GM12875 (cell line): ENCODE measurements around the gene AP2A2.

Experiments used
- H3K4me3 ChIP-seq: one replicate; pipeline ENCODE4 v1.5.1; 2011; ENCODE audit warnings: low read depth, low read length, control low read depth
- TF ChIP-seq, protein P1 (sequence below): IDR thresholded peaks from 2 replicates; pipeline ENCODE4 v1.5.1; 2011; ENCODE audit warnings: low read depth, mild to moderate bottlenecking, control low read depth, inconsistent platforms, low read length, moderate library complexity, borderline replicate concordance; ENCODE audit not compliant: insufficient read depth

AP2A2 gene

DNA sequence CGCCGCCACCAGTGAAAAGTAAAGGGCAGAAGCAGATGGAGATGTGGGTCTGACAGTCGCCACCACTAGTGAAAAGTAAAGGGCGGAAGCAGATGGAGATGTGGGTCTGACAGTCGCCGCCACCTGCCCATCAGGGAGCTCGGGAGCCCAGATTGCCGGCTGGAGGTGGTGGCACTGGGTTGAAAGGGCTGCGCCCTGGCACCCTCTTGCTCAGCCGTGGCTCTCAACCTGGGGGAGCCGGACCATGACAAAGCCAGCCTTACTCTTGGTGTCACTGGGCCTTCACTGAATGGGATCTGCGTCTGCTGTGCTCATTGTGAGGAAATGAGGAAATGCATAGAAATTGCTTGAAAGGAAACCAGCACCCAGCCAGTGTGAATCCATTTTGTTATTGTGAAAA, 36.3 kb downstream of the AP2A2 start:
- TF ChIP-seq, protein P1, sequence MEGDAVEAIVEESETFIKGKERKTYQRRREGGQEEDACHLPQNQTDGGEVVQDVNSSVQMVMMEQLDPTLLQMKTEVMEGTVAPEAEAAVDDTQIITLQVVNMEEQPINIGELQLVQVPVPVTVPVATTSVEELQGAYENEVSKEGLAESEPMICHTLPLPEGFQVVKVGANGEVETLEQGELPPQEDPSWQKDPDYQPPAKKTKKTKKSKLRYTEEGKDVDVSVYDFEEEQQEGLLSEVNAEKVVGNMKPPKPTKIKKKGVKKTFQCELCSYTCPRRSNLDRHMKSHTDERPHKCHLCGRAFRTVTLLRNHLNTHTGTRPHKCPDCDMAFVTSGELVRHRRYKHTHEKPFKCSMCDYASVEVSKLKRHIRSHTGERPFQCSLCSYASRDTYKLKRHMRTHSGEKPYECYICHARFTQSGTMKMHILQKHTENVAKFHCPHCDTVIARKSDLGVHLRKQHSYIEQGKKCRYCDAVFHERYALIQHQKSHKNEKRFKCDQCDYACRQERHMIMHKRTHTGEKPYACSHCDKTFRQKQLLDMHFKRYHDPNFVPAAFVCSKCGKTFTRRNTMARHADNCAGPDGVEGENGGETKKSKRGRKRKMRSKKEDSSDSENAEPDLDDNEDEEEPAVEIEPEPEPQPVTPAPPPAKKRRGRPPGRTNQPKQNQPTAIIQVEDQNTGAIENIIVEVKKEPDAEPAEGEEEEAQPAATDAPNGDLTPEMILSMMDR = no peak
- H3K4me3 ChIP-seq = no peak overlapping the region

DNA sequence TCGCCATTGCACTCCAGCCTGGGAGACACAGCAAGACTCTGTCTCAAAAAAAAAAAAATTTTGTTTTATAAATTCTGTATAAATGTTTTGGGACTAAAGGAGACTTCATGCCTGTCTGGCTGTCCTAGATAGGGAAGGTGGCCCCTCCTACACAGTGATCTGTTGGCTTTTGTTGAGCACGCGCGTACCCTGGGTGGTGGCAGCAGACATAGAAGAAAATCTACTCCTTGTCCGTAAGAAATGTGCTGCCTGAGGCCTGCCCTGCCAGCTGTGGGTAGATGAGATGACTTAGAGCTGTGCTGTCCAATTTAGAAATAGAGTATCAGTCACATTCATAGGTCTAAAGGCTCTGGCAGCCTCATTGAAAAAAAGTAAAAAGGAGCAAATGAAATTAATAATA, 37.0 kb downstream of the AP2A2 start:
- H3K4me3 ChIP-seq = no peak overlapping the region
- TF ChIP-seq, protein P1 = no peak

DNA sequence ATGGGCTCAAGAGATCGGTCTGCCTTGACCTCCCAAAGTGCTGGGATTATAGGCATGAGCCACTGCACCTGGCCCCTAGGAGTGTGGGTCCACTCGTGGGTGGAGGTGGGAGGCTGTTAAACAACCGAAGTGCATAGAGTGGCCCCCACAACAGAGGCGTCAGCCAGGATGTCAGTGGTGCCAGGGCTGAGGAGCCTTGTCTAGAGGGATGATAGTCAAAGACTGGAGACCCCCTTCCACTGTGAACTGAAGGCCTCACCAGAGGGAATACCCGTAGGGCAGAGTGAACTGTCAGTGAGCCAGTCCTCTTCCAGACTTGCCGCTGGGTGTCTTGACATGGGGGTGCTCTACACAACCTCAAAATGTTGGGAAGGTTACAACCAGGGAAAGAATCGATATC, 38.2 kb downstream of the AP2A2 start:
- no peak overlapping the region for H3K4me3 ChIP-seq
- TF ChIP-seq, protein P1 = no peak

DNA sequence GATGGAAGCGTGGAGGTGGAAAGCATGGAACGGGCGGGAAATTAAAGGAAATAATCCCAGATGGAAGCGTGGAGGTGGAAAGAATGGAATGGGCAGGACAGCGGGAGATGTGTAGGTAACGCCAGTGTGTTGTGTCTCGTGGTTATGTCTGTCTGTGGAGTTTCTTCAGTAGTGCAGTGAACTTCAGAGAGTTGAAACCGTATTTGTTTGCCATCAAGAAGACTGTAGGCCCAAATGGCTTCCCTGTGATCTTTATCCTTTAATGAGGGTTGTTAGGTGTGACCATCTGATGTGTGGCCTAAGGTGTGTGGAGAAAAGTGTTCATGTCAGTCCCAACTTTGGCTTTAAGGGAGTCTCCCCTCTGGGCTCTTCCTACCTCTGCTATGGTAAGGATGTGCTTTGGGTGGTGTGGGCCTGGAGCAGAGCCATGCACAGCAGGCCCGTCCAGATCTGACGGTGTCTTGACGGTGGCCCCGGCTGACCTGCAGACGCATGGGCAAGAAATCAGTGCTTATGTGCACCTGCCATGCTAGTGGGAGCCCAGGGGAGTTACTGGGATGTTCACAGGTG, 39.6 kb downstream of the AP2A2 start:
- no peak overlapping the region for H3K4me3 ChIP-seq
- TF ChIP-seq, protein P1 = no peak

DNA sequence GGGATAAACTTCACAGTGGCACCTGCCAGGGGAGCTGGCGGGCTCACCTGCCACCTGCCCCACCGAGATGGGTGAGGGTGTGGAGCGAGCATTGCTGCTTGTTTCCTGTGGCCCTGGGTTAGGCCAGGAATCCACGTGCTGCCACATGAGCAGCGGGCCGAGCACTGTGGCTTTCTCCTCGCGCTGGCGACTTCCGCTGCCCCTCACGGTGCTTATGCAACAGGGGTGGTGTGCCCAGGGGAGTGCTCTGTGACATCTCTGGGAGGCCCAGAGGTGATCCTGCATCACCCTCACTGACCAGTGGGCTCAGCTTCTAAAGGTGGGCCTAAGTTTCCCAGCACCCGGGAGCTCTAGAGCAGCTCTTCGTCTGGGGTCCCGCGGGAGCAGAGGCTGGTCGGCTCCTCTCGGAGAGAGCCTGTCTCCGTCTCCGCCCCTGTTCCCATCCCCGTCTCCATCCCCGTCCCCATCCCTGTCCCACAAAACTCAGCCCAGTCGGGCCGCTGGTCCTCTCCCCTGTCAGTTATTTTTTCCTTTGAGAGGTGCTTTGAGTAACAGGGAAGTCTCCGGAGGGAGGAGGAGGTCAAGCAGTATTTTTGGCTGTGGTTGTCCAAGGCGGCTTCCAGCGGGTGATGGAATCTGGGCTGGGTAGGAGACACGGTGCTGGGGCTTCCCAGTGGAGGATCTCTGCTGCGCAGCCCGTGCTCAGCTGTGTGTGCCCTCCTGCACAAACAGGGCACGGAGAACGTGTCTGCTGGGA, 42.5 kb downstream of the AP2A2 start:
- TF ChIP-seq, protein P1 = no peak
- no peak overlapping the region for H3K4me3 ChIP-seq

DNA sequence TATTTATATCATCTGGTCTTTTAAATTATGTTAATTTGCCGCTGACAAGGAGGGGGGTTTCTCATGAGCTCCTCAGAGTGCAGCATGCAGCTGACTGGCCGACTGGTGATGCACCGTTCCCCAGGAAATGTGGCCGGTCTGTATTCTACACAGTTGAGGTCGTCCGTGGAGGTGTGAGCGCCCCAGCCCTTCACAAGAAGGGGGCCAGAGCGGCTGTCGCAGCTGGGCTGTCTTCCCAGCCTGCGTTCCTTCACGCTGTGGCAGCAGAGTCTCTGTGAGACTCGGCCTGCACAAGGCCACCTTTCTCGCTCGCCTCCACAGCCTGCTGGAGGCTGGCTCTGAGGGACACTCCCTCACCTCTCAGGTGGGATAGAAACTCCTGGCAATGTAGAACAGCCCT, 43.2 kb downstream of the AP2A2 start:
- TF ChIP-seq, protein P1 = no peak
- H3K4me3 ChIP-seq = no peak overlapping the region

DNA sequence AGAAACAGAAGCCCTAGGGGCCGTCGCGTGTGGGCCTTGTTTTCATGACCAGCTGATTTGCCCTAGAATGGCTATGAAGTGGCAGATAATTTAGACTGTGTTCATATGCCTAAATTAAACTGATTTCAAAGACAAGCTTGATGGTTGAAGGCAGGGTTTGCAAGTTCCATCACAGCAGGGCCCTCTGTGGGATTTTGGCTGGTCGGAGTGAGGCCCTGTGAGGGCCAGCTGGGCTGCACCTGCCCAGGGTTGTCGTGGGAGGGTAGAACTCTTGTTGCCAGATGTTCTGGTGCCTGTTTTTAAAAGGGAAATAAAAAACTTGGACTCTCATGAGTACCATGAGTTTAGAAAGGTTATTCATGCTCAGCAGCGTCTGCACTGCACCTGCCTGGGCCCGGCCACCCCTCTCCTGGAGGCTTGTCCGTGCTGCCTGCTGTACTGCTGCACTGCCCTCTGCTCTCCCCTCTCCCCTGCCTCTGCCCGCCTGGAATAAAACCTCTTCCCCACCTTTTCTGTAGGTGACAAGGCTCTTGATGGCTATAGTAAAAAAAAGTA, 44.1 kb downstream of the AP2A2 start:
- TF ChIP-seq, protein P1 = no peak
- no peak overlapping the region for H3K4me3 ChIP-seq
